Measurements from ENCODE around the gene TSC2.

Gene TSC2

GRCh38 chr16:2072926-2073325 is 25.1 kb downstream of the TSC2 start:
- DNase-seq, result no peak

GRCh38 chr16:2074071-2074470 is 26.3 kb downstream of the TSC2 start:
- DNase-seq, result no peak

GRCh38 chr16:2075631-2076030 is 27.8 kb downstream of the TSC2 start:
- DNase-seq, result no peak

- no peak for DNase-seq
Observed at GRCh38 chr16:2076072-2076865, 28.5 kb downstream of the TSC2 start.

DNA sequence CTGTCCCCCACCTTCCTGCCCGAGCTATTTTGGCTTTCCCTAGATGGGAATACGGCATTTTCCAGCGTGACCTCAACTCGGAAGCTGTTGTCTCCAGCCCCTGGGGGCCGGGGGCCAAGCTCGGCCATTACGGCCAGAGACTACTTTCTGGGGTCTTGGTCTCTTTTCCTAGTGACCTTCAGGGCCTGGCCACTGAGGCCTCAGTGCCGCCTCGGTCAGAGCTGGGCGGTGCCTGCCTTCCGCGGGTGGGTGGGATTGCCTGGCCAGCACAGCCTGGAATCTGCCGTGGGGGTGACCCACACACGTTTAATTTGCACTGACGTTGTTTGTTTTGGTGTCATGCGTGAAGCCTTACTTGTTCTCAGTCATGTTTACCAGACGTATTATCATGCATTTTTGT is 29.2 kb downstream of the TSC2 start:
- DNase-seq, result no peak

DNA sequence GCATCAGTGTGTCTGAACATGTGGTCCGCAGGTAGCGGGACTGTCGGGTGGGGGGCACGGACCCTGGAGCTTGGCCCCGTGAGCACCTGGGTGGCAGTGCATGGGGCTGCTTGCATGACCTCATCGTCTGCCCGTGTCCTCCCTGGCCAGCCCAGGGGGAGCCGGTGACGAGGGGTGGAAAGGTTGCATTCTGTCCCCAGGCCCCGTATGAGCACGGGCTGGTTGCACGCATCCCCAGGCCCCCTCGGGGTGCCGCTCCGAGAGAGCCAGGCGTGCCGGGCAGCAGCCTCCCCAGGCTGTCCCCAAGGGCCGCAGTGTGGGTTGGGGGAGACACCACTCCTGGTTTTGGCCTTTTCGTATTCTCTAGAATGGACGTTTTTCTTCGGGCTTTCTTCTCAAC is 29.9 kb downstream of the TSC2 start:
- DNase-seq, result no peak

GRCh38 chr16:2078096-2078495 is 30.3 kb downstream of the TSC2 start:
- no peak for DNase-seq

- no peak for DNase-seq
Observed at GRCh38 chr16:2078691-2079090, 30.9 kb downstream of the TSC2 start.

DNA sequence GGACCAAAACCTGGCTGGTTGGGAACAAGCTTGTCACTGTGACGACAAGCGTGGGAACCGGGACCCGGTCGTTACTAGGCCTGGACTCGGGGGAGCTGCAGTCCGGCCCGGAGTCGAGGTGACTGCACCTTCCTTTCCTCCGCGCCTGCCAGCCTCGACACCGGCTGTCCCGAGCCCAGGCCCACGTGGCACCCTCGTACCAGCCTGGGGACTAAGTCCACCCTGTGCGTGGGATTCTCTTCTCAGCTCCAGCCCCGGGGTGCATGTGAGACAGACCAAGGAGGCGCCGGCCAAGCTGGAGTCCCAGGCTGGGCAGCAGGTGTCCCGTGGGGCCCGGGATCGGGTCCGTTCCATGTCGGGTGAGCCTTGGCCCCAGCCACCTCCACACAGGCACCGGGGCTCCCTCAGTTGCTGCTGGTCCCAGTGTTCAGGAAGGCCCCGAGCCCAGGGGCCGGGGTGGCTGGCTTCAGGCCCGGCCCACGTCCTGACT is 31.6 kb downstream of the TSC2 start:
- no peak for DNase-seq

DNA sequence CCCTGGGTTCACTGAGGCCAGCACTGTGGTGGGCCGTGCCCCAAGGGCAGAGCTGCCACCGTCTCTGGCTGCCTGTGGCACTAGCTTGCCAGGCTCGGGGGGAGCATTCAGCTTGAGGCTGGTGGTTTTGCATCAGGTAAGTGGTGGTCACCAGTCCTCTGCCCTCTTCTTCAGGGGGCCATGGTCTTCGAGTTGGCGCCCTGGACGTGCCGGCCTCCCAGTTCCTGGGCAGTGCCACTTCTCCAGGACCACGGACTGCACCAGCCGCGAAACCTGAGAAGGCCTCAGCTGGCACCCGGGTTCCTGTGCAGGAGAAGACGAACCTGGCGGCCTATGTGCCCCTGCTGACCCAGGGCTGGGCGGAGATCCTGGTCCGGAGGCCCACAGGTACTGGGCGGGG is 32.2 kb downstream of the TSC2 start:
- no peak for DNase-seq

DNA sequence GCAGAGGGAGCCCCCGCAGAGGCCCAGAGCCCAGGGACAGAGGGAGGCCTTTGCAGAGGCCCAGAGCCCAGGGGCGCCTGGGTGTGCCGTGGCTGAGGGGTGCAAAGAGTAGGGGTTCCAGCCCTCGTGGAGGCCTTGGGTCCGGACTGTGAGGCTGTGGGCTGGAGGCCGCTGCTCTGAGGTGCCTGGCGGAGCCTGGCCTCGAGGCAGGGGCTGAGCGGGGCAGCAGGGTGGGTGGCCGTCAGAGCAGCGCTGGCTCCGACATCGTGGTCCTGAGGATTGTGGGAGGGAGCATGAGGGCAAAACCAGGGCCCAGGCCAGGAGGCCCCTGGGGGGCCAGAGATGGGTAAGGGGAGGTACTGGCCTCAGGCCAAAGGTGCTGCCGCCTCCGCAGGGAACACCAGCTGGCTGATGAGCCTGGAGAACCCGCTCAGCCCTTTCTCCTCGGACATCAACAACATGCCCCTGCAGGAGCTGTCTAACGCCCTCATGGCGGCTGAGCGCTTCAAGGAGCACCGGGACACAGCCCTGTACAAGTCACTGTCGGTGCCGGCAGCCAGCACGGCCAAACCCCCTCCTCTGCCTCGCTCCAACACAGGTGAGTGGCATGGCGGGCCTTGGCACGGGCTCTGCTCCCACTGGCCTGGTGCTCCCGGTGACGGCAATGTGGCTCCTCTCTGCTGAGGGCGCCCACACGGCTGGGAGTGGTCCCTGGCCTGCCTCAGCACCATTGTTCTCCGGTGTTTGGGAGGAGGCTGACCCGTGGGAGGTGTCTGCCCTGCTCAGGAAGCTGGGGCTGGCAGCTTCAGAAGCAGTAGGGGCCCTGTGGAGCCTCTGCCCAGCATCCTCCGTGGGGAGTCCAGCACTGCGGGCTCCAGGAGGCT is 33.7 kb downstream of the TSC2 start:
- no peak for DNase-seq

GRCh38 chr16:2082171-2082982 is 34.6 kb downstream of the TSC2 start:
- DNase-seq, result no peak

- no peak for DNase-seq
Observed at GRCh38 chr16:2082983-2083364, 35.2 kb downstream of the TSC2 start.

- DNase-seq, result no peak
Observed at GRCh38 chr16:2083409-2083808, 35.6 kb downstream of the TSC2 start.

GRCh38 chr16:2083876-2084780 is 36.3 kb downstream of the TSC2 start:
- no peak for DNase-seq

GRCh38 chr16:2084895-2085625 is 37.3 kb downstream of the TSC2 start:
- no peak for DNase-seq

GRCh38 chr16:2085669-2086068 is 37.9 kb downstream of the TSC2 start:
- no peak for DNase-seq

DNA sequence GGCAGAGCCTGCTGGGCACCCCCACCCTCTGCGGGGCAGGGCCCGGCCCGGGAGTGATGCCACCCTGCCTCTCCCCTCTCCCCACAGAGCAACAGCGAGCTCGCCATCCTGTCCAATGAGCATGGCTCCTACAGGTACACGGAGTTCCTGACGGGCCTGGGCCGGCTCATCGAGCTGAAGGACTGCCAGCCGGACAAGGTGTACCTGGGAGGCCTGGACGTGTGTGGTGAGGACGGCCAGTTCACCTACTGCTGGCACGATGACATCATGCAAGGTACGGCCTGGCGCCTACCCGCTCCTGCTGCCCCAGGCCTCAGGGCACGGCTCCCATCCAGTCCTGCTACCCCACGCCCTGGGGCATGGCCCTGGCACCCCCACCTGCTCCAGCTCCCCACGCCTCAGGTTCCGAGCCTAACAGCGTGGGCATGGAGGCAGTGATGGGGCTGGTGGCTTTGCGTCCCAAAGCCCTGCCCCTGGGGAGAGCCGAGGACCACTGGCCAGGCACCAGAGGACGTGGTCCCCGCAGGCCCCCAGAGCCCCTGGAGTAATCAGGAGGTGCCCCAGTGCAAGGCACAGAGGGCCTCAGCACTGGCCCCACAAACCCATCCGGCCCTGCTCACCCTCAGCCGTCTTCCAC is 38.4 kb downstream of the TSC2 start:
- no peak for DNase-seq

DNA sequence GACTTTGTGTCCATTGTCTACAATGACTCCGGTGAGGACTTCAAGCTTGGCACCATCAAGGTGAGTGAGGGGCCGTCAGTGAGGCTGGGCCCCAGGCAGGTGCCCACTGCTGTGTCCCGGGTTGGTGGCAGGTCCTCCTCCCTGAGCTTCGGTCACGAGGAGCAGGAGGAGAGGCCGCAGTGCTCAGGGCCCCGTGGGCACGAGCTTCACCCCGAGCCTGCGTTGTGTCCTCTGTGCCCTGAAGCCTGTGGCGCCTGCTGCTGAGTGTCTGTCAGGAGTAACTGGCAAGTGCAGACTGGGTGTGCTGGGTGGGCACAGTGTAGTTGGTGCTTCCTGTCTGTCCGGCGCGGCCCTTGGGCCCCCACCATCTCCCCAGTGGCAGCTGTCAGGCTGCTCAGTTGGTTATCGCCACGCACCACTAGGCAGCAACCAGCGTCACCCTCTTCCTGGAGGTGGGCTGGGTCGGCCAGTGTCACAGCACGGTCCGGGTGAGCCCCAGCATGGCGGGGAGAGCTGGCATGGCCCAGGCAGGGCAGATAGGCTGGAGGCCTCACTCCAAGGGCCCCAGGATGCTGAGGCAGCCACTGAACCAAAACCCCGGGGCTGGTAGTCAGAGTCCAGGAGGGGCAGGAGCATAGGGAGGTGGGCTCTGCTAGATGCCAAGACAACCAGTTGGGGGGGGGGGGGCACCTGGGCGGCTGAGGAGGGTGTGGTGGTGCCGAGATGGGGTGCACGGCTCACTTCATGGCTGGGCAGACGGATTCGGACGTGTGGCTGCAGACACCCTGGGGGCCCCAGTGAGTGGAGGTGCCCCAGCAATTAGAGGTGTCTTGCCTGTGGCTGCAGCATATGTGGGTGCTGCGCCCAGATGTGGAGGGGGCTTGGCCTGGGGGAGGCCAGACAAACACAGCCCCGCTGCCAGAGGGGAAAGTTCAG is 39.3 kb downstream of the TSC2 start:
- DNase-seq, result no peak
